GM20431 (cell line): ENCODE measurements around the gene SYS1.

ENCODE experiments used
- in situ Hi-C: fragments of 300-500 bp; cut with MseI, MboI; formaldehyde crosslinking; loops from one replicate; pipeline ENCODE4 v1.15.0; 2020; ENCODE audit warnings: low sequenced_read_pairs; ENCODE audit not compliant: unreplicated experiment

SYS1 gene

GRCh38 chr20:45407783-45408645 lies 45.1 kb downstream of the SYS1 start, which contains the start of gene DBNDD2:
DBNDD2 (plus strand) TSS chr20:45408289; CDS start chr20:45408468, 179 bp downstream.
- in situ Hi-C loops = no loop called here

- in situ Hi-C loops = no loop called here
Measured at GRCh38 chr20:45408646-45409213, 45.8 kb downstream of the SYS1 start.

- in situ Hi-C loops = no loop called here
Measured at GRCh38 chr20:45409521-45410272, 46.7 kb downstream of the SYS1 start.

GRCh38 chr20:45410887-45411286 lies 47.9 kb downstream of the SYS1 start:
- in situ Hi-C loops = no loop called here

GRCh38 chr20:45412653-45413052 lies 49.7 kb downstream of the SYS1 start:
- in situ Hi-C loops = no loop called here

GRCh38 chr20:45413479-45413878 lies 50.5 kb downstream of the SYS1 start:
- in situ Hi-C loops = no loop called here

GRCh38 chr20:45415822-45416637 lies 53.1 kb downstream of the SYS1 start, which contains the start of gene PIGT:
PIGT (plus strand) TSS chr20:45416141; CDS start chr20:45416157, 16 bp downstream.
- in situ Hi-C loops = no loop called here

- in situ Hi-C loops = no loop called here
Measured at GRCh38 chr20:45416917-45417316, 54.0 kb downstream of the SYS1 start.
